Natural killer cell (primary cell): ENCODE measurements around the gene SASH1. TPM values are rescaled to one million over a fixed set of nuclear protein-coding genes. Genes with fewer than 3 reads are reported as not detected.
"Not testable (repeated sequence)": the region's sequence is repeated elsewhere in the genome, so short reads cannot be mapped to it uniquely, and the experiment has no call there.

Source experiments
- ATAC-seq, 3 donors: fragments of 150-1000 bp in 2 of 3; fragments of 200-7000 bp in 1 of 3; cut with Tn5 transposase; 1 replicate in 1 of 3; 2 replicates in 2 of 3; pipeline ENCODE4 v1.10.0; 2021; ENCODE audit warnings: mild to moderate bottlenecking in 2 of 3, moderate library complexity in 2 of 3
- DNase-seq, 2 donors: peaks; one replicate each; pipeline versions ENCODE4 v3.0.0 to v3.0.0-alpha.2; 2013 to 2021; ENCODE audit warnings: mixed read lengths in 1 of 2
- H3K27ac ChIP-seq: one replicate; pipeline ENCODE4 v1.5.1; 2013; ENCODE audit warnings: mild to moderate bottlenecking, low read length
- H3K27me3 ChIP-seq: one replicate; pipeline ENCODE4 v1.6.1; 2013; ENCODE audit warnings: low read length; ENCODE audit not compliant: control insufficient read depth, insufficient read depth
- H3K36me3 ChIP-seq: one replicate; pipeline ENCODE4 v1.6.1; 2013; ENCODE audit warnings: low read length; ENCODE audit not compliant: control insufficient read depth, insufficient read depth
- H3K4me1 ChIP-seq: one replicate; pipeline ENCODE4 v1.6.1; 2013; ENCODE audit warnings: low read length; ENCODE audit not compliant: control insufficient read depth, insufficient read depth
- H3K4me3 ChIP-seq: one replicate; pipeline ENCODE4 v1.5.1; 2013; ENCODE audit warnings: low read length
- H3K9me3 ChIP-seq: one replicate; pipeline ENCODE4 v1.6.1; 2013; ENCODE audit warnings: low read length; ENCODE audit not compliant: control insufficient read depth, insufficient read depth
- H3K27ac Mint-ChIP-seq, 2 donors: one replicate each; pipeline ENCODE4 v1.8.0; 2022; ENCODE audit warnings: mild to moderate bottlenecking in 2 of 2, mixed read lengths in 2 of 2, moderate library complexity in 1 of 2
- H3K27me3 Mint-ChIP-seq, 2 donors: one replicate each; pipeline ENCODE4 v1.8.0; 2022; ENCODE audit warnings: low read depth in 2 of 2, mixed read lengths in 2 of 2
- H3K36me3 Mint-ChIP-seq: one replicate; pipeline ENCODE4 v1.8.0; 2022; ENCODE audit warnings: mixed read lengths
- H3K4me1 Mint-ChIP-seq, 2 donors: one replicate each; pipeline ENCODE4 v1.8.0; 2022; ENCODE audit warnings: mixed read lengths in 2 of 2
- H3K4me3 Mint-ChIP-seq: one replicate; pipeline ENCODE4 v1.8.0; 2022; ENCODE audit warnings: mild to moderate bottlenecking, moderate library complexity, mixed read lengths
- H3K9me3 Mint-ChIP-seq, 2 donors: one replicate each; pipeline ENCODE4 v1.8.0; 2022; ENCODE audit warnings: mixed read lengths in 2 of 2
- CTCF ChIP-seq: fragments of 200-600 bp; IDR thresholded peaks from one replicate; pipeline ENCODE4 v1.8.0; 2022; ENCODE audit warnings: antibody characterized with exemption
- WGBS: methylation state at CpG from one replicate; pipeline ENCODE4 v1.1.7; 2013; ENCODE audit warnings: missing lambda C conversion rate; ENCODE audit not compliant: insufficient coverage; 5-methylcytosine and 5-hydroxymethylcytosine counted together
- intact Hi-C: fragments of 100-400 bp; cut with micrococcal nuclease; formaldehyde crosslinking; loops from one replicate; pipeline ENCODE4 v1.14.2; 2022
- total RNA-seq, 4 donors: library from RNA; stranded (reverse); fragments of 120-200 nt in 1 of 4; gene quantifications; one replicate each; pipeline versions ENCODE4 v1.2.3 to v1.2.4, GENCODE V29; 2013 to 2022

Gene SASH1
- total RNA-seq, 3 donors from 2014 or later (not counting 1 experiment from before 2014, with no cell fraction given) = 0.63 to 6.2 (median 2.7) TPM

- no peaks in the 10 kb centered on the region for H3K27me3 ChIP-seq
- Mint-ChIP-seq H3K36me3 (no peaks in the 10 kb centered on the region), H3K4me3 (no peak overlapping the region), H3K27ac (no peak overlapping the region), H3K9me3 (no peaks in the 10 kb centered on the region), H3K27me3 (peaks cover 0 to 7% of the 10 kb centered on the region in 2 donors), H3K4me1 (no peaks in the 10 kb centered on the region)
- DNase-seq = no peak
- no peaks in the 10 kb centered on the region for H3K4me1 ChIP-seq
- TF ChIP-seq CTCF = no peak
- H3K4me3 ChIP-seq = no peak overlapping the region
- no peak for ATAC-seq
- WGBS = 87% methylated on average over 11 of the region's 11 CpGs
- no peak overlapping the region for H3K27ac ChIP-seq
- intact Hi-C loops = no loop called here
- H3K9me3 ChIP-seq = no peaks in the 10 kb centered on the region
- no peaks in the 10 kb centered on the region for H3K36me3 ChIP-seq
These were observed 37.5 kb downstream of the SASH1 start for GRCh38 chr6:148379966-148380713.

- H3K36me3 Mint-ChIP-seq, H3K4me1 Mint-ChIP-seq, H3K27me3 Mint-ChIP-seq, H3K36me3 ChIP-seq, DNase-seq, H3K9me3 Mint-ChIP-seq, H3K27me3 ChIP-seq, H3K27ac Mint-ChIP-seq, H3K4me1 ChIP-seq, H3K4me3 ChIP-seq, H3K4me3 Mint-ChIP-seq, ATAC-seq, intact Hi-C loops, H3K9me3 ChIP-seq, H3K27ac ChIP-seq: not testable (repeated sequence)
- 96% methylated on average over 9 of the region's 9 CpGs for WGBS
These were observed 39.4 kb downstream of the SASH1 start for GRCh38 chr6:148382051-148382450.

DNA sequence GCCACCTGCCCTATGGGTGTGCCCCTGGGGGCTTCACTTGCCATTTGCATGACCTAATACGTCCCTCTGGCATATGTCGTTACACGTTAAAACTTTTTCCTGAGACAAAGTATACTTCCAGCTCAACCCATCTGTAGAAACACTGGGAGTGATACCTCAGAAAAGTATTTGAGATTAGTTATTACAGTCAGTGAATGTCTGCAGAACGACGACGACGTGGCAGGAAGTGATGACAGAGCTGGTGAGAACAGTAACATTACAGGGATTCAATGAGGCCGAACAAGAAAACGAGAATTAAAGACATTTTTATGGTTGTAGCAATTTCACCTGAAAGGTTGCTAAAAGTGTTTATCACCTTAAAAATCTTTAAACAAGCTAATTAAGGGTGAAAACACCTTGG lies 40.2 kb downstream of the SASH1 start:
- Histone ChIP-seq H3K4me1 (no peaks in the 10 kb centered on the region), H3K27ac (no peak overlapping the region)
- DNase-seq = no peak

More for the DNA sequence above, 40.2 kb downstream of the SASH1 start:
- H3K27me3 ChIP-seq = no peaks in the 10 kb centered on the region
- H3K27ac Mint-ChIP-seq = no peak overlapping the region
- H3K9me3 Mint-ChIP-seq = no peaks in the 10 kb centered on the region
- H3K4me3 ChIP-seq = no peak overlapping the region
- intact Hi-C loops = no loop called here
- H3K27me3 Mint-ChIP-seq = peaks cover 0 to 11% of the 10 kb centered on the region in 2 donors
- WGBS = 90% methylated on average over 7 of the region's 9 CpGs
- no peak for TF ChIP-seq CTCF
- no peaks in the 10 kb centered on the region for H3K4me1 Mint-ChIP-seq
- no peaks in the 10 kb centered on the region for H3K36me3 ChIP-seq
- no peaks in the 10 kb centered on the region for H3K36me3 Mint-ChIP-seq
- H3K9me3 ChIP-seq = no peaks in the 10 kb centered on the region
- no peak for ATAC-seq
- no peak overlapping the region for H3K4me3 Mint-ChIP-seq
